ENCODE results near the gene SSTR3.
"Not testable (repeated sequence)": the region's sequence is repeated elsewhere in the genome, so short reads cannot be mapped to it uniquely, and the experiment has no call there.

Gene SSTR3

DNA sequence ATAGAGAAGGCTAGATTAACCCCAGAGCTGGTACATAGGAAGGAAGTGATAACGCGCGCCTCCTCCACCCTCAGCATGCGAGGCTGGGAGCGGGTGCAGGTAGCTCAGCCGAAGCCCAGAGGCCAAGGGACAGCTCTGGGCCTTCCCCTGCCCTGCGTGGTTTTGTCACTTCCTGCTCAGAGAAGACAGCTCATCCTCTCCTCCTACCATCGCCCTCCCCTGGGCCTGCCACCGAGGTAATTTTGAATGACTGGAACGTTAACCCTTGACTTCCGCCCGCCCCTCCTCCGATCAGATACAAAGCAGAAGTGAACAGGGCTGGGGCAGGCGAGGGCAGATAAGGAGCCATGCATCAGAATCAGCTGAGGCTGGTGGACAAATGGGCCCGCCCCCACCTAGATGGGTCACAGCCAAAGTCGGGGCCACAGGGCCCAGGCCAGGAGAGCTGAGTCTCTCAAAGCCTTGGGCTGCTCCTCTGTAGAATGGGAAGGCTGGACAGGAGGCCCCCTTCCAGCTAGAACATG is 30.2 kb upstream of the SSTR3 start:
- DNase-seq (ENCODE audit: low read depth in 2 of 2), result peak; percentile 82 to 92

- DNase-seq (ENCODE audit: low read depth in 2 of 2), result no peak
Measured at GRCh38 chr22:37241351-37242142, 29.3 kb upstream of the SSTR3 start.

- no peak for DNase-seq (ENCODE audit: low read depth in 2 of 2)
Measured at GRCh38 chr22:37240941-37241320, 28.7 kb upstream of the SSTR3 start.

GRCh38 chr22:37240240-37240940 is 28.1 kb upstream of the SSTR3 start:
- no peak for DNase-seq (ENCODE audit: low read depth in 2 of 2)

DNA sequence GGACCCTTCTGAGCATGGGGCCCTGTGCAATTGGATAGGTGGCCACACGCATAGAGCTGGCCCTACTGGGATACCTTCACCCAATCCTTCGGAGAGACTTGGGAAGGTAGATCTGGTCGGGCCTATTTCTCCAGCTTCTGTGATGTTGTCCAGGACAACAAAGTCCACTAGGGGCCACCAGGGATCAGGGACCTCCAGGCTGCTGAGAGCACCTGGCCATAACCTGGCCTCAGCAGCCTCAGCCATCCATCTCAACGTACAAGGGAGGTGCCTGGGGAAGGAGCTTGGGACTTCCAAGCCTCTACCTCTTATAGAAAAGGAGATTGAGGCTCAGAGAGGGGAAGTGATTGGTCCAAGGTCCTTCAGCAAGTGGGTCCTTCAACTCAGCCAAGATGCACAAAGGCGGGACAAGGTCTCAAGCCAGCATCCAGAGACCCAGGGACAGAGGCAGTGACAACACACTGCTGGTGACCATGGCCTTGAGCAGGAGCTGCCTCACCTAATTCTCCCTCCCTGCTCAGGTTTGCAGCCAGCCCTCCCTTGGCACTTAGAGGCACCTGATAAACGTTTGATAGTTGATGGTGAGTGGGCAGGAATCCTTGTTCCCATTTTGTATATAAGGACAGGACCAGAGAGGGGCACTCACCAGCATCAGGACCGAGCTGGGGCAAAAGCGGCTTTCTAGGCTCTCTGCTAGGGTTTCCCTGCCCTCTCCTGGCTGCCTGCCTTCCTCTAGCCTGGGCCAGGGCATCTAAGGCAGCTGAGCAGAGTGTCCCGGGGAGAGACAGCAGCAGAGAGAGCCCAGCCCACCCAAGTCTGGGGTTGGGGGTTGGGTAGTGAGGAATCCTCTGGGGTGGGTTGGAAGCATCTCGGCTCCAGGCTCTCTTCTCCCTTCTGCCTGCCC is 27.3 kb upstream of the SSTR3 start:
- no peak for DNase-seq (ENCODE audit: low read depth in 2 of 2)

DNA sequence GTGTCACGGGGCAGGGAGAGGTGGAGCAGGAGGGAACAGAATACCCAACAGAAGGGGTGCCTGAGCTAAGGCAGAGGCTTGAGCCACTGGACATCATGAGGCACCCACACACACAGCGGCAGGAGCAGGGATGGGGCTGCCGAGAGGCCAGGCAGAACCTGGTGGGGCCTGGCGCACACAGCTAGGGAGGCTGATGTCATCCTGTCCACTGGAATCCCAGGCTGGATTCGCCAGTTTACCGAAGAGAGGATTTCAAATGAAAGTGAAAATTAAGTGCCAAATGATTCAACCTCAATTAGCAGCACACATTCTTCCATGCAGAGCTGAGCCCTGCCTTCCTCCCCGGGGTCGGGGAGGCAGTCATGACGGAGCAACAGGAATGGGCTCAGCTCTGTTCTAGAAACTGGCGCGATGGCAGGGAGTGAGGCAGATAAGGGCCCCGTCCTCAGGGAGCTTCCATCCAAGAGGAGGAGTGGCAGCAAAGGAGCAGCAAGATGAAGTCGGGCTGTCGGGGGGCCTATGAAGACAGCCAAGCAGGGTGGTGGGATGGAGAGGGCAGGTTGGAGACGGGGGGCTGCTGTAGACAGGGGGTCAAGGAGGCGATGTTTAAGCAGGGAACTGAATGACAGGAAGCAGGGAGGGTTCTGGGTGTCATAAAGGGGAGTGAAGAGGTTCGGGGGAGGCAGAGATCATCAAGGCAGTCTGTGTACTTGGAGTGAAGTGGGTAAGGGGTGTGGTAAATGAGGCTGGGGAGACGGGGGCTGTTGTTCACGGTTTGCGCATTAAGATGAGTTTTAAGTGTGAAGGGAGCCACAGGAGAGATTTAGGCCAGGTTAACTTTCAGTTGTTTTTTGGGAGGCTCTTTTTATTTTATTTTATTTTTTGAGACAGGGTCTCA is 25.3 kb upstream of the SSTR3 start:
- DNase-seq (ENCODE audit: low read depth in 2 of 2), result no peak

- DNase-seq (ENCODE audit: low read depth in 2 of 2), result no peak
Measured at GRCh38 chr22:37235897-37236607, 23.8 kb upstream of the SSTR3 start.

- DNase-seq (ENCODE audit: low read depth in 2 of 2), result no peak
Measured at GRCh38 chr22:37234736-37235711, 22.7 kb upstream of the SSTR3 start.

- no peak for DNase-seq (ENCODE audit: low read depth in 2 of 2)
Measured at GRCh38 chr22:37233751-37234631, 21.7 kb upstream of the SSTR3 start.

- DNase-seq (ENCODE audit: low read depth in 2 of 2), result not testable (repeated sequence)
Measured at GRCh38 chr22:37233371-37233750, 21.1 kb upstream of the SSTR3 start.

DNA sequence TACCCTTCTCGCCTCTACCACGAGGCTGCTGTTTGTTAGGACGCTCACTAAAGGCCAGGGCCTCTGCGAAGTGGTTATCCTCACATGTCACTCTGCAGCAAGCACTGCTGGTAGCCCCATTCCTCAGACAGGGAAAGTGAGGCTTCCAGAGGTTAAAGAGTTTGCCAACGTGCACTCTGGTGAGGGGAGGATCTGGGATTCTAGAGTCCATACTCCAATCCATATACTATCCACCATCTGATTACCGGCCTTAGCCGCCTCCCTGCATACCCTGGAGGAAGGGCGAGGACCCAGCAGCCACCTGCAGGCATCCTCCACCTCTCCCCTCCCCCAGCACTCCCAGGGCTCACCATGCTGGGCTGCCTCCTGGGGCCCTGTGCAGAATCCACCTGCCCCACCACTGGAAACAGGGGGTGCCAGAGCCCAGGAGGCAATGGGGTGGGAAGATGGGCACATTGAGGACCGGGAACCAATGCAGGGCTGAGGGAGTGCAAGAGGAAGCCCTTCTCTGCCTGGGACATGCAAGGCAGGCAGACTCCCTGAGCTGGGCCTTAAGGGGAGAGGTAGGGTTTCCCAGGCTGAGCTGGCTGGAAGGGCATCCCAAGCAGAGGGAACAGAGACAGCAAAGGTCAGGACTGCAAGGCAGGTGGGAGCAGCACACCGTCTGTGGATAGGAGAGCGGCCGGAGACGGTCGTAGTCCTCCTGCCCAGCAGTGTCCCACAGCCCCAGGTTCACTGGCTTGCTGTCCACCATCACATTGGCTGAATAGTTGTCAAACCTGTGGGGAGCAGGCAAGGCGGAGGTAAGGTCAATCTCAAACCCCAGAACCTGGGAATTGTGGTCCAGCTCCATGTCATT is 20.1 kb upstream of the SSTR3 start:
- DNase-seq (ENCODE audit: low read depth in 2 of 2), result no peak

GRCh38 chr22:37231406-37232139 is 19.3 kb upstream of the SSTR3 start:
- DNase-seq (ENCODE audit: low read depth in 2 of 2), result no peak

- DNase-seq (ENCODE audit: low read depth in 2 of 2), result peak in 1 of 2 experiments; percentile 86
Measured at GRCh38 chr22:37230673-37231405, 18.6 kb upstream of the SSTR3 start.

DNA sequence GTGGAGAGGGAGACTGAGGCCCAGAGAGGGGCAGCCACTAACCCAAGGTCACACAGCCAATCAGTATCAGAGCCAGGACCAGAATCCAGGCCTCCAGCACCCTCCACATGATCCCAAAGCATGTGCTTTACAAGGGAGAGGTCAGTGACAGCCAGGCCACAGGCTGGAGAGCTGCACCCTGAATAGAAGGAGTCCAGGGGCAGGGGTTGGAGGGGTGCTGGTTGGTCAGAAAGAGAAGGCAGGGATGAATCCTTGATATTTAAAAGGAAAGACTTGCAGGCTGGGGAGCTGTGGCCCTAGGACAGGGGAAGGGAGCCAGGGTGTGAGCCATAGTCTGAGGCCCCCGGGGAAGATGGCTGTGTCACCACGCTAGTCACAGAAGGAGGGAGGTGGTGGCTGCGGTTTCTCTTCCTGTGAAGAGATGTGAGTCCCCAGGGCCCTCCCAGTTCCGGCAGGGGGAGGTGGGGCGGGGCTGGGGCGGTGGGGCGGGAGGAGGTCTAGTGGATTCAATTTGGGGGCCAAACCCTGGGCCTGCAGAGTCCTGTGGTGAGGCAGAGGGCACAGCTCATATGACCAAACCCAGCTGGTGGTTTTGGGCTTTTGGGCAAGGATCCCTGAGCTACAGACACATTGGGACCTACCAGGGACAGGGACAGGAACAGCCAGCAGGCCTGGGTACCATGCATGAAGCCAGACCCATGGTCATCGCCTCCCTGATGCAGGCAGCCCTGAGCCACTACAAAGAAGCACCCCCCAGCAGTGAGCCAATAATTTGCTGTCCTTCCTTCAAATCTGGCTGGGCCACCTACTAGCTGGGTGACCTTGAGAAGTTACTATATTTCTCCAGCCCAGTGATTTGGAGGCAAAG is 17.8 kb upstream of the SSTR3 start:
- DNase-seq (ENCODE audit: low read depth in 2 of 2), result peak; percentile 77 to 89
